Fibroblast of mammary gland (primary cell): Measurements from ENCODE around the gene SF3B6.

ENCODE experiments used
- DNase-seq: peaks from one replicate; pipeline ENCODE4 v3.0.0-alpha.2; 2010; ENCODE audit warnings: low read depth
- H3K4me3 ChIP-seq: 2 replicates; pipeline ENCODE4 v1.5.1; 2011; ENCODE audit warnings: low read depth, mild to moderate bottlenecking, low read length, moderate library complexity; ENCODE audit not compliant: control insufficient read depth
- CTCF ChIP-seq: conservative IDR thresholded peaks from 2 replicates; pipeline ENCODE4 v1.5.1; 2011; ENCODE audit warnings: low read depth, low read length, inconsistent platforms; ENCODE audit not compliant: control insufficient read depth, insufficient read depth

Gene SF3B6

GRCh38 chr2:24026233-24026632 is 49.9 kb downstream of the SF3B6 start:
- DNase-seq, result no peak
- no peak for TF ChIP-seq CTCF
- no peak overlapping the region for H3K4me3 ChIP-seq

GRCh38 chr2:24024996-24025663 is 51.0 kb downstream of the SF3B6 start:
- no peak overlapping the region for H3K4me3 ChIP-seq
- no peak for TF ChIP-seq CTCF
- no peak for DNase-seq

GRCh38 chr2:24024018-24024417 is 52.1 kb downstream of the SF3B6 start:
- peak; percentile 59 for DNase-seq

GRCh38 chr2:24022975-24023575 is 53.1 kb downstream of the SF3B6 start:
- TF ChIP-seq CTCF, result no peak
- no peak overlapping the region for H3K4me3 ChIP-seq
- DNase-seq, result no peak

More at GRCh38 chr2:24024018-24024417, 52.1 kb downstream of the SF3B6 start:
- TF ChIP-seq CTCF, result peak; percentile 51
- no peak overlapping the region for H3K4me3 ChIP-seq

GRCh38 chr2:24022324-24022974 is 53.7 kb downstream of the SF3B6 start:
- no peak overlapping the region for H3K4me3 ChIP-seq
- no peak for DNase-seq
- TF ChIP-seq CTCF, result no peak

- no peak for DNase-seq
- H3K4me3 ChIP-seq, result no peak overlapping the region
- peak; percentile 22 for TF ChIP-seq CTCF
These were observed 54.8 kb downstream of the SF3B6 start for GRCh38 chr2:24021122-24021998.
